ENCODE data around the gene CTAGE4. TPM values are rescaled to one million over a fixed set of nuclear protein-coding genes. Genes with fewer than 3 reads are reported as not detected.
"Not testable (repeated sequence)": the region's sequence is repeated elsewhere in the genome, so short reads cannot be mapped to it uniquely, and the experiment has no call there.

CTAGE4 gene, protein sequence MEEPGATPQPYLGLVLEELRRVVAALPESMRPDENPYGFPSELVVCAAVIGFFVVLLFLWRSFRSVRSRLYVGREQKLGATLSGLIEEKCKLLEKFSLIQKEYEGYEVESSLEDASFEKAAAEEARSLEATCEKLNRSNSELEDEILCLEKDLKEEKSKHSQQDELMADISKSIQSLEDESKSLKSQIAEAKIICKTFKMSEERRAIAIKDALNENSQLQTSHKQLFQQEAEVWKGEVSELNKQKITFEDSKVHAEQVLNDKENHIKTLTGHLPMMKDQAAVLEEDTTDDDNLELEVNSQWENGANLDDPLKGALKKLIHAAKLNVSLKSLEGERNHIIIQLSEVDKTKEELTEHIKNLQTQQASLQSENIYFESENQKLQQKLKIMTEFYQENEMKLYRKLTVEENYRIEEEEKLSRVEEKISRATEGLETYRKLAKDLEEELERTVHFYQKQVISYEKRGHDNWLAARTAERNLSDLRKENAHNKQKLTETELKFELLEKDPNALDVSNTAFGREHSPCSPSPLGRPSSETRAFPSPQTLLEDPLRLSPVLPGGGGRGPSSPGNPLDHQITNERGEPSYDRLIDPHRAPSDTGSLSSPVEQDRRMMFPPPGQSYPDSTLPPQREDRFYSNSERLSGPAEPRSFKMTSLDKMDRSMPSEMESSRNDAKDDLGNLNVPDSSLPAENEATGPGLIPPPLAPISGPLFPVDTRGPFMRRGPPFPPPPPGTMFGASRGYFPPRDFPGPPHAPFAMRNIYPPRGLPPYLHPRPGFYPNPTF
- total RNA-seq (1 to 10 TPM in 6 of 7 donors, not detected in 1; 1.4 to 5.9 (median 2.0) TPM), polyA plus RNA-seq (1 to 10 TPM in 1 of 3 donors, under 1 TPM in 2; 0.17 to 1.2 (median 0.64) TPM)
- long read RNA-seq, donor 1, partial matches to known transcripts, result 0 of 1 reads
- long read RNA-seq, donor 1, other reads (novel, unspliced or antisense), result 0 of 1 reads
- long read RNA-seq, donor 2, result 0 reads

DNA sequence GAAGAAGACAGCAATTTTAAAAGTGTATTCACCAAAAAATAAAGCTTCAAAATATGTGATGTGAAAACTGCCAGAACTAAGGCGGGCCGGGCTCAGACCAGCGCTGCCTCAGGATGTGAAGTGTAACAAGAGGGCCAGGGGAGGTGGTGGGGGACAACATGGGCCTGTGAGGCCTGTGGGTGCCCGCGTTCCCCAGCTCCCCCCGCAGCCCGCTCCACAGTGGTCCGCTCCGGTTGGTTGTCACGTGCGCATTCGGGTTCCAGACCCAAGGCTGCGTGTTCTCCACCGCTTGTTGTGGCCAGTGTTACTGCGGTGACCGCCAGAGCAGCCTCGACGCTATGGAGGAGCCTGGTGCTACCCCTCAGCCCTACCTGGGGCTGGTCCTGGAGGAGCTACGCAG lies at the start of gene CTAGE4:
Gene CTAGE4 (plus strand): TSS at position 301 of the 400 bp plus-strand sequence. CDS start 38 bp downstream, at position 339.
- H3K27ac ChIP-seq; H3K27me3 ChIP-seq (replicated peaks in 1 of 7); H3K36me3 ChIP-seq; H3K4me1 ChIP-seq; DNase-seq; H3K9me3 ChIP-seq; intact Hi-C loops (cut with DNase I; ENCODE audit: low total_unique reads); H3K4me3 ChIP-seq: not testable (repeated sequence)
- 92% methylated on average over 2 of the region's 19 CpGs; no CpG with 5 or more reads in 4 of the 5 donors for WGBS, 5 donors

DNA sequence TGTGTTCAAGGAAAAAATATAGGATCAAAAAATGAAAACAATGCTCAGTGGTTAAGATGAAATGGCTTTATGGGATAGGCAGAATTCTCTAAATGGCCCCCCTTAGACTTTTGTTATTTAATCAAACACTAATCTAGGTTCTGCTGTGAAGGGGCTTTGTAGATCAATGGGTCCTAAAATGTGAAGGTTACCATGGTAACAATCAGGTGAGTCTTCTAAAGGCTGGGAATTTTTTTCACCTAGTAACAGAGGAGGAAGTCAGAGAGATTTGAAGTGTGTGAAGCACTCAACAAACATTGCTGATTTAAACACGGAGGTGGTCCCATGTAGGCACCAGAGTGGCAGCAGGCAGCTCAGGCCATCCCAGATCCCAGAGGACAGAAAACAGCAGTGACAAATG lies 49.1 kb upstream of the CTAGE4 start:
- intact Hi-C loops (cut with DNase I; ENCODE audit: low total_unique reads), result no loop called here
- no peak overlapping the region for H3K27ac ChIP-seq
- WGBS, 5 donors, result 78 to 100% (median 88%) methylated on average over 1 of the region's 1 CpG

DNA sequence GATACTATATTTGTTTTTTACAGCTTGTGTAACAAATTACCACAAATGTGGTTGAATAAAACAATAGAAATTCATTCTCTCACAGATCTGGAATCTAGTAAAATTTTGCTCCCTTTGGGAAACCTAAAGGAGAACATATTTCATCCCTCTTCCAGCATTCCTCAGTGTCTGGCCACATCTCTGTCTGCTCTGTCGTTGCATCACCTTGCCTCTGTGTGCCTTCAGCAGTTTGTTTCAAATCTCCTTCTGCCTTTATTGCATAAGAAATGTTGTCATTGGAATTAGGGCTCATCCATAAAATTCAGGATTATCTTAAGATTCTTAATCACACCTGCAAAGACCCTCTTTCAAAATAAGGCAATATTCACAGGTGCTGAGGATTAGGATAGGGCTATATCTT lies 45.8 kb upstream of the CTAGE4 start:
- 67 to 86% (median 75%) methylated on average over 1 of the region's 1 CpG for WGBS, 5 donors

More for the DNA sequence above, 49.1 kb upstream of the CTAGE4 start:
- Histone ChIP-seq H3K36me3 (no peaks in the 10 kb centered on the region), H3K27me3 (replicated peaks in 1 of 7) (no peaks in the 10 kb centered on the region), H3K4me3 (no peak overlapping the region), H3K4me1 (no peaks in the 10 kb centered on the region), H3K9me3 (no peaks in the 10 kb centered on the region)
- no peak for TF ChIP-seq POLR2A (IDR thresholded peaks at IDR 0.05)
- no peak for TF ChIP-seq POLR2AphosphoS5 (IDR thresholded peaks at IDR 0.05)
- TF ChIP-seq, protein P1, sequence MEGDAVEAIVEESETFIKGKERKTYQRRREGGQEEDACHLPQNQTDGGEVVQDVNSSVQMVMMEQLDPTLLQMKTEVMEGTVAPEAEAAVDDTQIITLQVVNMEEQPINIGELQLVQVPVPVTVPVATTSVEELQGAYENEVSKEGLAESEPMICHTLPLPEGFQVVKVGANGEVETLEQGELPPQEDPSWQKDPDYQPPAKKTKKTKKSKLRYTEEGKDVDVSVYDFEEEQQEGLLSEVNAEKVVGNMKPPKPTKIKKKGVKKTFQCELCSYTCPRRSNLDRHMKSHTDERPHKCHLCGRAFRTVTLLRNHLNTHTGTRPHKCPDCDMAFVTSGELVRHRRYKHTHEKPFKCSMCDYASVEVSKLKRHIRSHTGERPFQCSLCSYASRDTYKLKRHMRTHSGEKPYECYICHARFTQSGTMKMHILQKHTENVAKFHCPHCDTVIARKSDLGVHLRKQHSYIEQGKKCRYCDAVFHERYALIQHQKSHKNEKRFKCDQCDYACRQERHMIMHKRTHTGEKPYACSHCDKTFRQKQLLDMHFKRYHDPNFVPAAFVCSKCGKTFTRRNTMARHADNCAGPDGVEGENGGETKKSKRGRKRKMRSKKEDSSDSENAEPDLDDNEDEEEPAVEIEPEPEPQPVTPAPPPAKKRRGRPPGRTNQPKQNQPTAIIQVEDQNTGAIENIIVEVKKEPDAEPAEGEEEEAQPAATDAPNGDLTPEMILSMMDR (IDR thresholded peaks at IDR 0.05 in 8 of 11, conservative IDR thresholded peaks at IDR 0.05 in 3 of 11), result no peak
- no peak for DNase-seq

DNA sequence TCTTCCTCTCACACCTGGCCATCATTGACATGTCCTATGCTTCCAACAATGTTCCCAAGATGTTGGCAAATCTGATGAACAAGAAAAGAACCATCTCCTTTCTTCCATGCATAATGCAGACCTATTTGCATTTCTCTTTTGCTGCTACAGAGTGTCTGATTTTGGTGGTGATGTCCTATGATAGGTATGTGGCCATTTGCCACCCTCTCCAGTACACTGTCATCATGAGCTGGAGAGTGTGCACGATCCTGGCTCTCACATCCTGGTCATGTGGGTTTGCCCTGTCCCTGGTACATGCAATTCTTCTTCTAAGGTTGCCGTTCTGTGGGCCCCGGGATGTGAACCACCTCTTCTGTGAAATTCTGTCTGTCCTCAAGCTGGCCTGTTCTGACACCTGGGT lies 41.1 kb upstream of the CTAGE4 start:
- Histone ChIP-seq H3K36me3 (no peaks in the 10 kb centered on the region), H3K4me3 (no peak overlapping the region), H3K4me1 (no peaks in the 10 kb centered on the region), H3K27me3 (replicated peaks in 1 of 7) (no peaks in the 10 kb centered on the region), H3K9me3 (peaks cover 0 to 22% (median 5%) of the 10 kb centered on the region in 8 donors), H3K27ac (no peak overlapping the region)
- no peak for DNase-seq
- intact Hi-C loops (cut with DNase I; ENCODE audit: low total_unique reads), result no loop called here
- 78 to 91% (median 88%) methylated on average over 3 of the region's 3 CpGs for WGBS, 5 donors
- TF ChIP-seq POLR2A (IDR thresholded peaks at IDR 0.05) (no peak), POLR2AphosphoS5 (IDR thresholded peaks at IDR 0.05) (no peak)
- TF ChIP-seq, protein P1 (IDR thresholded peaks at IDR 0.05 in 8 of 11, conservative IDR thresholded peaks at IDR 0.05 in 3 of 11), result no peak

More for the DNA sequence above, 45.8 kb upstream of the CTAGE4 start:
- Histone ChIP-seq H3K9me3 (no peaks in the 10 kb centered on the region), H3K36me3 (no peaks in the 10 kb centered on the region), H3K4me1 (no peaks in the 10 kb centered on the region), H3K27me3 (replicated peaks in 1 of 7) (no peaks in the 10 kb centered on the region), H3K4me3 (no peak overlapping the region), H3K27ac (no peak overlapping the region)
- TF ChIP-seq, protein P1 (IDR thresholded peaks at IDR 0.05 in 8 of 11, conservative IDR thresholded peaks at IDR 0.05 in 3 of 11), result no peak
- TF ChIP-seq POLR2AphosphoS5 (IDR thresholded peaks at IDR 0.05) (no peak), POLR2A (IDR thresholded peaks at IDR 0.05) (no peak)
- intact Hi-C loops (cut with DNase I; ENCODE audit: low total_unique reads), result no loop called here
- DNase-seq, result no peak
